ENCODE results near the gene IFT20. TPM values are rescaled to one million over a fixed set of nuclear protein-coding genes. Genes with fewer than 3 reads are reported as not detected.

Gene IFT20
- 10 to 100 TPM; 20.5 to 22.3 TPM for total RNA-seq

GRCh38 chr17:28335201-28335958, at the start of gene IFT20, which contains the start of gene TNFAIP1:
Gene IFT20 (minus strand): TSS chr17:28335472. CDS start chr17:28331985, 3,487 bp downstream.
Gene TNFAIP1 (plus strand): TSS chr17:28335761. CDS start chr17:28339522, 3,761 bp downstream.
- H3K4me1 Mint-ChIP-seq: peaks cover 39% of the 10 kb centered on the region
- H3K9me3 Mint-ChIP-seq: no peaks in the 10 kb centered on the region
- POLR2A ChIA-PET: interaction anchor here (0.7 to 1.5 kb wide), 2 partner anchors 22 to 49 kb away, joined by 4 to 9 read pairs; partner anchors contain the start of gene POLDIP2
- peaks cover 6% of the 10 kb centered on the region for H3K36me3 Mint-ChIP-seq (ENCODE audit: low read depth)
- H3K27me3 Mint-ChIP-seq: no peaks in the 10 kb centered on the region
- H3K4me3 Mint-ChIP-seq: peak within 1 kb of the TSS; percentile 85
- DNase-seq: peak; percentile 99
- H3K27ac Mint-ChIP-seq: peak within 1 kb of the TSS; percentile 91
- CTCF ChIA-PET: interaction anchor here (0.6 to 2.1 kb wide), 11 partner anchors 10 to 450 kb away, joined by 3 to 9 read pairs (median 3); partner anchors contain the start of gene POLDIP2

GRCh38 chr17:28385037-28385400, 49.7 kb upstream of the IFT20 start:
- peak overlapping the region; percentile 86 for H3K27ac Mint-ChIP-seq
- H3K36me3 Mint-ChIP-seq (ENCODE audit: low read depth): peaks cover 15% of the 10 kb centered on the region
- ChIA-PET POLR2A (interaction anchor here (1.0 kb wide), 1 partner anchor 15 kb away, joined by 3 read pairs; no protein-coding TSS in a partner anchor), CTCF (interaction anchor here (1.6 to 2.1 kb wide), 3 partner anchors 18 to 32 kb away, joined by 4 to 12 read pairs (median 7); partner anchors contain the start of gene POLDIP2)
- peak overlapping the region; percentile 88 for H3K4me3 Mint-ChIP-seq
- peaks cover 22% of the 10 kb centered on the region for H3K4me1 Mint-ChIP-seq
- DNase-seq: no peak
- no peaks in the 10 kb centered on the region for H3K27me3 Mint-ChIP-seq
- H3K9me3 Mint-ChIP-seq: no peaks in the 10 kb centered on the region

- Mint-ChIP-seq H3K4me1 (peaks cover 22% of the 10 kb centered on the region), H3K9me3 (no peaks in the 10 kb centered on the region), H3K36me3 (ENCODE audit: low read depth) (peaks cover 10% of the 10 kb centered on the region), H3K4me3 (peak overlapping the region; percentile 88), H3K27me3 (no peaks in the 10 kb centered on the region), H3K27ac (peak overlapping the region; percentile 86)
- DNase-seq: peak; percentile 79
- POLR2A ChIA-PET: interaction anchor here (0.6 to 1.4 kb wide), 3 partner anchors 13 to 49 kb away, joined by 3 to 4 read pairs (median 3); partner anchors contain the start of genes IFT20, SARM1 and TNFAIP1
- CTCF ChIA-PET: interaction anchor here (1.6 to 2.3 kb wide), 4 partner anchors 13 to 33 kb away, joined by 4 to 12 read pairs (median 7); partner anchors contain the start of genes POLDIP2, SARM1 and VTN
Measured at GRCh38 chr17:28384281-28385036, 49.2 kb upstream of the IFT20 start.

GRCh38 chr17:28381141-28381825, 46.0 kb upstream of the IFT20 start:
- Mint-ChIP-seq H3K4me1 (peaks cover 25% of the 10 kb centered on the region), H3K36me3 (ENCODE audit: low read depth) (peaks cover 3% of the 10 kb centered on the region), H3K27ac (no peak overlapping the region), H3K4me3 (no peak overlapping the region), H3K27me3 (no peaks in the 10 kb centered on the region), H3K9me3 (no peaks in the 10 kb centered on the region)
- ChIA-PET CTCF (interaction anchor here (1.3 to 2.3 kb wide), 2 partner anchors 9 to 23 kb away, joined by 3 to 8 read pairs; no protein-coding TSS in a partner anchor), POLR2A (no interaction called here)
- peak; percentile 20 for DNase-seq

- H3K4me3 Mint-ChIP-seq: no peak overlapping the region
- peaks cover 17% of the 10 kb centered on the region for H3K4me1 Mint-ChIP-seq
- no peak for DNase-seq
- ChIA-PET CTCF (interaction anchor here (1.3 to 2.3 kb wide), 2 partner anchors 7 to 21 kb away, joined by 3 to 8 read pairs; no protein-coding TSS in a partner anchor), POLR2A (interaction anchor here (0.7 kb wide), 1 partner anchor 13 kb away, joined by 4 read pairs; no protein-coding TSS in a partner anchor)
- peaks cover 1% of the 10 kb centered on the region for H3K36me3 Mint-ChIP-seq (ENCODE audit: low read depth)
- no peak overlapping the region for H3K27ac Mint-ChIP-seq
- H3K27me3 Mint-ChIP-seq: no peaks in the 10 kb centered on the region
- no peaks in the 10 kb centered on the region for H3K9me3 Mint-ChIP-seq
Measured at GRCh38 chr17:28379814-28380801, 44.8 kb upstream of the IFT20 start.

GRCh38 chr17:28372945-28373274, 37.6 kb upstream of the IFT20 start:
- Mint-ChIP-seq H3K27me3 (no peaks in the 10 kb centered on the region), H3K4me1 (peaks cover 25% of the 10 kb centered on the region), H3K27ac (peak overlapping the region; percentile 75), H3K4me3 (peak overlapping the region; percentile 73), H3K9me3 (no peaks in the 10 kb centered on the region), H3K36me3 (ENCODE audit: low read depth) (peaks cover 2% of the 10 kb centered on the region)
- ChIA-PET POLR2A (no interaction called here), CTCF (interaction anchor here (1.2 kb wide), 1 partner anchor 8 kb away, joined by 3 read pairs; no protein-coding TSS in a partner anchor)
- DNase-seq: no peak

- Mint-ChIP-seq H3K9me3 (no peaks in the 10 kb centered on the region), H3K4me1 (peaks cover 25% of the 10 kb centered on the region), H3K4me3 (peak overlapping the region; percentile 73), H3K27ac (peak overlapping the region; percentile 75), H3K36me3 (ENCODE audit: low read depth) (peaks cover 2% of the 10 kb centered on the region), H3K27me3 (no peaks in the 10 kb centered on the region)
- ChIA-PET CTCF (interaction anchor here (1.2 to 2.2 kb wide), 2 partner anchors 9 to 11 kb away, joined by 3 to 7 read pairs; no protein-coding TSS in a partner anchor), POLR2A (no interaction called here)
- peak; percentile 14 for DNase-seq
Measured at GRCh38 chr17:28372203-28372944, 37.1 kb upstream of the IFT20 start.

- no peaks in the 10 kb centered on the region for H3K27me3 Mint-ChIP-seq
- CTCF ChIA-PET: interaction anchor here (1.4 to 2.2 kb wide), 2 partner anchors 12 to 39 kb away, joined by 3 to 7 read pairs; no protein-coding TSS in a partner anchor
- H3K9me3 Mint-ChIP-seq: no peaks in the 10 kb centered on the region
- H3K4me3 Mint-ChIP-seq: peak within 1 kb of the TSS; percentile 94
- peaks cover 25% of the 10 kb centered on the region for H3K4me1 Mint-ChIP-seq
- peak; percentile 86 for DNase-seq
- POLR2A ChIA-PET: interaction anchor here (0.6 to 1.0 kb wide), 2 partner anchors 13 to 115 kb away, joined by 3 read pairs; no protein-coding TSS in a partner anchor
- H3K36me3 Mint-ChIP-seq (ENCODE audit: low read depth): peaks cover 2% of the 10 kb centered on the region
- peak within 1 kb of the TSS; percentile 87 for H3K27ac Mint-ChIP-seq
Measured at GRCh38 chr17:28371245-28372202, 36.3 kb upstream of the IFT20 start, which contains the start of gene SARM1. Gene SARM1 (plus strand): TSS chr17:28371694. CDS start chr17:28372033, 339 bp downstream.

GRCh38 chr17:28370744-28371103, 35.5 kb upstream of the IFT20 start:
- Mint-ChIP-seq H3K9me3 (no peaks in the 10 kb centered on the region), H3K4me3 (peak overlapping the region; percentile 94), H3K27me3 (no peaks in the 10 kb centered on the region), H3K4me1 (peaks cover 25% of the 10 kb centered on the region), H3K36me3 (ENCODE audit: low read depth) (peaks cover 2% of the 10 kb centered on the region), H3K27ac (peak overlapping the region; percentile 86)
- ChIA-PET POLR2A (interaction anchor here (0.7 kb wide), 1 partner anchor 179 kb away, joined by 3 read pairs; no protein-coding TSS in a partner anchor), CTCF (interaction anchor here (1.1 to 2.2 kb wide), 3 partner anchors 13 to 40 kb away, joined by 3 to 7 read pairs (median 3); no protein-coding TSS in a partner anchor)
- DNase-seq: no peak
